ENCODE data around the gene FBXL19.

Gene FBXL19

GRCh38 chr16:30951750-30952149, 28.4 kb downstream of the FBXL19 start:
- Histone ChIP-seq H3K36me3 (ENCODE audit: control insufficient read depth, insufficient read depth, low read length) (no peaks in the 10 kb centered on the region), H3K4me2 (ENCODE audit: low read length) (no peak overlapping the region), H3K9me3 (ENCODE audit: control insufficient read depth, low read length) (no peaks in the 10 kb centered on the region), H3K9ac (no peak overlapping the region), H3K4me1 (peaks cover 13% of the 10 kb centered on the region), H3K27ac (no peak overlapping the region), H3K79me2 (peaks cover 6% of the 10 kb centered on the region), H3K27me3 (ENCODE audit: control insufficient read depth, insufficient read depth, low read length) (no peaks in the 10 kb centered on the region), H3K4me3 (ENCODE audit: low read depth, low read length) (no peak overlapping the region), H2AFZ (no peak overlapping the region)
- TF ChIP-seq CTCF (IDR thresholded peaks at IDR 0.05): no peak

GRCh38 chr16:30953111-30953510, 29.7 kb downstream of the FBXL19 start:
- Histone ChIP-seq H2AFZ (no peak overlapping the region), H3K4me2 (ENCODE audit: low read length) (no peak overlapping the region), H3K9ac (no peak overlapping the region), H3K27me3 (ENCODE audit: control insufficient read depth, insufficient read depth, low read length) (no peaks in the 10 kb centered on the region), H3K4me1 (peaks cover 8% of the 10 kb centered on the region), H3K79me2 (peaks cover 6% of the 10 kb centered on the region), H3K4me3 (ENCODE audit: low read depth, low read length) (no peak overlapping the region), H3K36me3 (ENCODE audit: control insufficient read depth, insufficient read depth, low read length) (no peaks in the 10 kb centered on the region), H3K27ac (no peak overlapping the region), H3K9me3 (ENCODE audit: control insufficient read depth, low read length) (no peaks in the 10 kb centered on the region)
- no peak for TF ChIP-seq CTCF (IDR thresholded peaks at IDR 0.05)

- Histone ChIP-seq H3K9ac (no peak overlapping the region), H3K27ac (no peak overlapping the region), H2AFZ (no peak overlapping the region), H3K4me3 (ENCODE audit: low read depth, low read length) (no peak overlapping the region), H3K9me3 (ENCODE audit: control insufficient read depth, low read length) (no peaks in the 10 kb centered on the region), H3K4me1 (peaks cover 8% of the 10 kb centered on the region), H3K79me2 (peaks cover 6% of the 10 kb centered on the region), H3K4me2 (ENCODE audit: low read length) (no peak overlapping the region), H3K27me3 (ENCODE audit: control insufficient read depth, insufficient read depth, low read length) (no peaks in the 10 kb centered on the region), H3K36me3 (ENCODE audit: control insufficient read depth, insufficient read depth, low read length) (no peaks in the 10 kb centered on the region)
- peak; percentile 59 for TF ChIP-seq CTCF (IDR thresholded peaks at IDR 0.05)
Measured at GRCh38 chr16:30953511-30954124, 30.2 kb downstream of the FBXL19 start.

GRCh38 chr16:30954993-30955392, 31.6 kb downstream of the FBXL19 start:
- peaks cover 6% of the 10 kb centered on the region for H3K79me2 ChIP-seq
- H3K36me3 ChIP-seq (ENCODE audit: control insufficient read depth, insufficient read depth, low read length): no peaks in the 10 kb centered on the region
- H3K9ac ChIP-seq: no peak overlapping the region
- no peak overlapping the region for H3K27ac ChIP-seq
- no peak overlapping the region for H3K4me2 ChIP-seq (ENCODE audit: low read length)
- no peak for TF ChIP-seq CTCF (IDR thresholded peaks at IDR 0.05)
- H3K9me3 ChIP-seq (ENCODE audit: control insufficient read depth, low read length): no peaks in the 10 kb centered on the region
- no peak overlapping the region for H2AFZ ChIP-seq
- no peak overlapping the region for H3K4me3 ChIP-seq (ENCODE audit: low read depth, low read length)
- peaks cover 8% of the 10 kb centered on the region for H3K4me1 ChIP-seq
- H3K27me3 ChIP-seq (ENCODE audit: control insufficient read depth, insufficient read depth, low read length): no peaks in the 10 kb centered on the region
